DMS114 treated with DMSO at 0.1 percent for 48 hours (cell line): ENCODE measurements around the gene RHOT1.
"Not testable (repeated sequence)": the region's sequence is repeated elsewhere in the genome, so short reads cannot be mapped to it uniquely, and the experiment has no call there.

Experiments
- DNase-seq: peaks from one replicate; lab custom pipeline; 2025; ENCODE audit not compliant: unreplicated experiment; lab: John Stamatoyannopoulos, UW

The RHOT1 gene

GRCh38 chr17:32223703-32224102 is 81.4 kb downstream of the RHOT1 start:
- DNase-seq, result no peak

DNA sequence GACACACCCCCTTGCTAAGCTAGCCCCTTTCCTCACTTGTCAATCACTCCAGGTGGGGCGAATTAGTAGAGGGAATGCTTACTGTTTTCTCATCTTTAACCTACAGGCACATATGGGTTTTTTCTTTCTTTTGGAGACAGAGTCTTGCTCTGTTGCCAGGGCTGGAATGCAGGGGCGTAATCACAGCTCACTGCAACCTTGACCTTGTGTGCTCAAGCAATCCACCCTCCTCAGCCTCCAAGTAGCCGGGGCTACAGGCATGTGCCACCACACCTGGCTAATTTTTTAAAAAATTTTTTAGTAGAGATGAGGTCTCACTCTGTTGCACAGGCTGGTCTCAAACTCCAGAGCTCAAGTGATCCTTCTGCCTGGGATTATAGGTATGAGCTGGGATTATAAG is 84.6 kb downstream of the RHOT1 start:
- DNase-seq, result no peak

DNA sequence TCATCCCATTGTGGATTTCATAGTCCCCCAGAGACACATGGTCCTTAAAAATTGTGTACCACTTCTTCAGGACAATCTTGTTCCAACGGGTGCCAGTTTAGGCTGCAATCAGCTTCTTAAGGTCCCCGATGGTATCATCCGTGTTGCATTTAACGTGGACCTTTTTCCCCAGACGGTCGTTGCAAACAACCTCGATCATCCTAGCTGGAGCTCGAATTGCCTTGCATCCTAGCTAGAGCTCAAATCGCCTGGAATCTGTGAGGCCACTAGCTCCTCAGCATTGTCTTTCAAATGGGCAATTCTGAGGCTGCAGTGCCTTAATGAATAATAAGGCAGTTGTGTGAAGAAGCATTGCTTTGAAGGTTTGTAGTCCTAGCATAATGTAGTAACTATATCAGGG is 85.6 kb downstream of the RHOT1 start:
- DNase-seq, result no peak

DNA sequence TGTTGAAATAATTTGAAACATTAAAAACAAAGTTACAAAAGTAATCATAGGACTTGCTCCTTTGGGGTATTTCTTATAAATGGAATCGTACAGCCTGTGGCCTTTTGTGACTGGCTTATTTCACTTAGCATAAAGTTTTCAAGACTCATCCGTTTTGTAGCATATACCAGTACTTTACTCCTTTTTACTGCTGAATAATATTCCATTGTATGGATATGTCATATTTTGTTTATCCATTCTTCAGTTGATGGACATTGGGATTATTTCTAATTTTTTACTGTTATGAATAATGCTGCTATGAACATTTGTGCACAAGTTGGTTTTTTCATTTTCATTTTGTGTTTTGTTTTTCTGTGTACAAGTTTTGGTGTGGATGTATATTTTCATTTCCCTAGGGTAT is 93.3 kb downstream of the RHOT1 start:
- no peak for DNase-seq

- DNase-seq, result no peak
Observed at GRCh38 chr17:32239456-32239855, 97.2 kb downstream of the RHOT1 start.

DNA sequence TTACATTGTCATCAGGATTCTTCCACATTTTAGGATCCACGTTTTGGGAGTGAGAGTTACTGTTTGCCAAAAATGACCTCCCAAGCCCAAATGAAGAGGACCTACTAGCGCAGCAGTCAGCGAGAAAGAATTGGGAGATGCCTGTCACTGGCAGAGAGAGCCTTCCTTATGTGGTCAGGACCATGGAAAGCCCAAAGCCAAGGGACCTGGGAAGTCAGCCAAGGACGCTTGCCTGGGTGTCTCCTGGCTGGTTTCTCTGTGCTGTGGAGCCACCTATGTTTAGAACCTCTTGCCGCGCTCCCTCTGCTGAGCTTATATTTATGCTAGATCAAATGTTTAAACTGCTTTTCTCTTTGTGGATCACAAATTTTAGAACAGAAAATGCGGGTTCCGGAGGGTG is 98.4 kb downstream of the RHOT1 start:
- no peak for DNase-seq

DNA sequence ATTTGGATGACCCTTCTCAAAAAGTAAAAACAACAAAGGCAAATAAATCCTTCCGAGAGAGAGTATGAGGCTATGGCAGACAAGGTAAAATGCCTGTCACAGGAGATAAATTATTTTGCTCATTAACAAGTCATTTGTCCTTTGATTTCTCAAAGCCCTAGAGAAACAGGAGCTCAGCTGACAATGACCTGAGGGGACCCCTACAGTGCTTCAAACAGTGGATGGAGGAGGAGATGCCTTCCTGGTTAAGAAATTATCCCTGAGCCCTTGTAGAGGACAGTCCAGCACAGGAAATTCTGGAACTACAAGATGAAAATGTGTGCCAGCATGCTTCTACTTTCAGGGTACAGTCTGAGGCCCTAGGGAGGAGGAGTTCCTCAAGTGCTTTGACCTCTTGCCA is 99.3 kb downstream of the RHOT1 start:
- no peak for DNase-seq

GRCh38 chr17:32249475-32249874 is 107.2 kb downstream of the RHOT1 start:
- no peak for DNase-seq

DNA sequence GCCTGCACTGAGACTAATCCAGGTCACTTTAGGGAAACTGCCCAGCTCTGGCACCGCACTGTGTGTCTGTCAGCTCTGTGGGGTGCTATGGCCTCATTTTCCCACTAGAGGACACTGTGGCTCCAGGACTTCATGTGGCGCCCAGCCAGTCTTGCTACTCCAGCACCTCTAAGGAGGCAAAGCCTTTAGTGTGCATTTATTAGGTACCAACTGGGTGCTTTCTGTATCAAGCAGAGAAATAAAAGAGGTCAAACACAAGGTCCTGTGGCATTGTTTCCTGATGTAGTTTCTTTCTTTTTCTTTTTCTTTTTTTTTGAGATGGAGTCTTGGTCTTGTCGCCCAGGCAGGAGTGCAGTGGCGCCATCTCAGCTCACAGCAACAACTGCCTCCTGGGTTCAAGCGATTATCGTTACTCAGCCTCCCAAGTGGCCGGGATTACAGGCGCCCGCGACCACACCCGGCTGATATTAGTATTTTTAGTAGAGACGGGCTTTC is 110.9 kb downstream of the RHOT1 start:
- DNase-seq, result peak; percentile 35

GRCh38 chr17:32256012-32256700 is 113.9 kb downstream of the RHOT1 start:
- no peak for DNase-seq

- DNase-seq, result no peak
Observed at GRCh38 chr17:32256701-32257019, 114.4 kb downstream of the RHOT1 start.

DNA sequence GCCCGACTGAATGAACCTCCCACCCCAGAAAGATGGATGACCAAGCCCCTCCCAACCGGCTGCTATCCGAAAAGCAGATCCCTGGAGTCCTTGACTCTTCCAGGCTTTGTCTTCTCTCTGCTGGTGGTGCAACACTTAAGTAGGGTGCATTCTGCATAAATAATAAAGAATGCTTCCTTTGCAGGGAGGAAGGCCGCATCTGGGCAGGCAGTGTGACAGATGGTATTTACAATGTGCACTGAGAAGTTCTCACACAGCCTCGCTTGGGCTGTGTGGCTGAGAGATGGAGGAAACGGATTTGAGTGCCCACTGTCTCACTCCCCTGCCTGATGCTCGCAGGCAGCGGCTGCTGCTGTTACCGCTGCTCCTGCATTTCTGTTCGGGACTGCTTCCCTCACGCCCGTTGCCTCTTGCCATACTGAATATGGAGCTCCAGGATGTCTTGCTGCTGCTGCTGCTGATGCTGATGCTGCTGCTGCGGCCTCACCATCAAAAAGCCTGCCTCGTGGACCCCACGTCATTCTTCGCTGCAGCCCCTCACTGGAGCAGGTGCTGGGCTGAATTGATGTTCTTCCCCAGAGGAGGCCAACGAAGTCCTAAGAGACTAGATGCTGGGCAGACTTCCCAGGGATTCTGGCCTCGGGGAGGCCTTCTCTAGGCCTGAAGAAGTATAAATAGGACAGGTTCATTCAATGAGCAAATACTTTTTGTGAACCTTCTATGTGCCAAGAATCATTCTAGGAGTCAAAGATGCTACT is 116.3 kb downstream of the RHOT1 start:
- no peak for DNase-seq

DNA sequence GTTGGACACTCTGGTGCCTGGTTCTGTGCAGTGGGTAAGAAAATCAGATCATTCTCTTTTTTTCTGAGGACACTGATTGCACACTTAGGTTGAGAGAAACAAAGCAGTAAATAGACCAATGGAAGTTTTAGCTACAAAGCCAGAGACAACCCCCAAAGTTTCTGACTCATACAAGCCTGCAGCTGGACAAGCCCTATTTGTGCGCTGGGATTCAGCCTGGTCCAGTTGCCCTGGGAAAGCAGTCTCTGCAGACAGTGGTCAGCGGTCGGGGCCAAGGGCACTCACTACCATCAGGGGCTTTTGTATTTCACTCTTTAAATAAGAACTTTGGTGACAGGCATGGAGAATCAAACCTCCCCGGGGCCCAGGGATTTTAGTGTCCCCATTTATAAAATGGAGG is 117.3 kb downstream of the RHOT1 start:
- no peak for DNase-seq

DNA sequence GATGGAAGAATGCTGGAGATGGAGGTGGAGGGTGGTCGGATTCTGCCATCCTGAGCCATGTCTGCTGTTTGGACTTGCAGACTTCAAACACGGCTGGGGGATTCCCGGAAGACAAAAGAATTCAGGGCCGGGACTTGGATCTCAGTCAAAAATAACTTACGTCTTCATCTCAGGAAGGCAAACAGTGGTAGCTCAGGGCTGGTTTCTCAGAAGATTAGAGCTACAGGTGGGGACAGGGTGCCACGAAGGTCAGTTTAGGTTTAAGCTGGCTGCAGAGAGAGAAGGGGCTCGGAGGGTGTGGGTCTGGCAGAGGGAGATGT is 119.1 kb downstream of the RHOT1 start:
- no peak for DNase-seq

DNA sequence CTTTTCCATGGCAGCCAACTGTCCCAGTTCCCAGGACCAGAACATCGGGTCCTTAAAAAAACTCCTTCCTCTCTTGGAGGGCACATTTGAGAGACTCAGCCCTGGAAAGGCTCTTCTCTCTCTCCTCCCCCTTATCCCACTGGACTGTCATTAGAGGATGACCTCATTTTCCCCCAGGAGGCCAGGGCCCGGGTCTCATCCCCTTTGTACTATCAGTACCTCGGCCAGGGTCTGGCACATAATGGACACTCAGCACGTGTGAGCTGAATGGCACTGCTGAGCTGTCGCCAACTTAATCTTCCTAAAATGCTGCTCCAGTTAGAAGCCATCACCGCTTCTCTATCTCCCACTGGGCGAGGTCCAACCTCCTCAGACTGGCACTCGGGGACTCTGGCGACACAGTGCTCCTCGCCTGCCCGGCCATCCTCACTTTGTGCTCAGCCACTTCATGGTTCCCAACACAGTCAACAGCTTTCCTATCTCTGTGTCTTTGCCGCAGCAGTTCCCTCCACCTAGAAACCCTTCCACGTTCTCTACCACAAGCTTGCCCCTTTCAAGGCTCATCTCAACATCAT is 119.7 kb downstream of the RHOT1 start:
- no peak for DNase-seq

DNA sequence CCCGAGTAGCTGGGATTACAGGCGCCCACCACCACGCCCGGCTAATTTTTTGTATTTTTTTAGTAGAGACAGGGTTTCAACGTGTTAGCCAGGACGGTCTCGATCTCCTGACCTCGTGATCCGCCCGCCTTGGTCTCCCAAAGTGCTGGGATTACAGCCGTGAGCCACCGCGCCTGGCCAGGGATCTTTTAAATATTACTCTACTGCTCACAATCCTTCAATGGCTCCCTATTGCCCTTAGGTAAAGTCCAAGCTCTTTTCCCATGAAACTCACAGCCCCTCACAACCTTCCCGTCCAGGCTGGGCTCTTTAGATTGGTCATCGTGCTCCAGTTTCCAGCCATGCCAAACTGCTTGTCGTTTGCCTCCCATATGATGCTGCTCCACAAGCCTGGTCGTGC is 121.2 kb downstream of the RHOT1 start:
- DNase-seq, result not testable (repeated sequence)

- DNase-seq, result no peak
Observed at GRCh38 chr17:32264140-32264799, 122.0 kb downstream of the RHOT1 start.

DNA sequence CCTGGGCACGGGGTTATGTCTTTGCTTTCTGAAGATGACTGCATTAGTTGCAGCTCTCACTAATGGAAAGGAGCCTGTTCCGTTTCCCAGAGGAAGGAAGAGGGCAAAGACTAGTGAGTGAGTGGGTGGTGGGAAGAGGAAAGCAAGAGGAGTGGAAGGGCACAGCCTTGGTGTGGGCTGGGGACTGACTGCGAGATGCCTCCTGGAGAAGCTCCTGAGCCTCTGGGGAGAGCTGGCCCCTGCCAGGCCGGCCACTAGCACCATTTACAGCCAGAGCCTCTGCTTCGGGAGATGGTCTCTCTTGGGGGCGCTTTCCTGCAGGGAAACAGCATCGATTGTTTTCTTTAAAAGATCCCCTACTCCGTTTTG is 122.5 kb downstream of the RHOT1 start:
- DNase-seq, result no peak

DNA sequence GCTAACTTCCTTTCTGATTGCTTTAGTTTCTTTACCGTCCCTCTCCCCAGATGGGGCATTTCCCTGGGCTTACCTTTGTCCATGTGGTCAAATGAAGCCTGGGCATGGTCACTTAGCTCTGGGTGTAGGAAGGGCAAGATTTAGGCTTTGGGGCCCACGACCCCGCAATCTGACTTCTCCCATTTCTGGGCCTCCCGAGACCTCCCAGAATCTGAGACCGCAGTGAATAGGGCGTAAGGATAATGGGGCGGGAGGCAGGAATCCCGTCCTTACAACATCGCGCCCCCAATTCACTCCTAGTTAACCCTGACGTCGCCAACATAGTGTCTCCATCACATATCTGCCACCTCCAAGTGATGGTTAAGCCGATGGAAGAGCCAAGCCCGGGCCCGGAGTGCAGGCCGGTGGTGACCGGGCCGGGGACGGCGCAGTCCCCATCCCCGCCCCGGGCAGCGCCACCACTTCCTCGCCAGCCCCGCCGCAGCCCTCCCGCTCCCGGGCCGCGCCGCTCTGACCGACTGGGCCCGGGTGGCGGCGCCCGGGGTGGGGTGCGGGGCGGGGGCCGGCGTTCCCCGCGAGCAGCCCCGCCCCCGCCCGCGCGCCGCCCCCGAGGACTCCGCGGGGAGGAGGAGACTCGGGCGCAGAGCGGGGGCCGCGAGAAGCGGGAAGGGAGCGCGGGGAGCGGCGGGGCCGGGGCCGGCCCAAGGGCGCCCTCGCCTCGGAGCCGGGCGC is 123.1 kb downstream of the RHOT1 start, which contains the start of gene RHBDL3:
TSS of gene RHBDL3 (plus strand) at position 641 of the 732 bp plus-strand sequence. CDS start 358 bp downstream, outside the sequence.
- DNase-seq, result no peak

DNA sequence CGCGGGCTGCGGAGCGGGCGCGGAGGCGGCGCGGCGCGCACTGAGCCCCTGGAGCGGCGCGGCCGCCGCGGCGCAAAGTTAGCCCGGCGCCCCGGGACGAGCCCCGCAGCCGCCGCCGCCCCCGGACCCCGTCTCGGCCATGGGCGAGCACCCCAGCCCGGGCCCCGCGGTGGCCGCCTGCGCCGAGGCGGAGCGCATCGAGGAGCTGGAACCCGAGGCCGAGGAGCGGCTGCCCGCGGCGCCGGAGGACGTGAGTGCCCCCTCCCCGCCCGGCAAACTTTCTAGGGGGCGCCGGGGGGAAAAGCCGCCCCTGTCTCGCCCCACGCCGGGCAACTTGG is 123.7 kb downstream of the RHOT1 start:
- DNase-seq, result no peak
